Measurements from ENCODE around the gene FAM171A2.
"Not testable (repeated sequence)": the region's sequence is repeated elsewhere in the genome, so short reads cannot be mapped to it uniquely, and the experiment has no call there.

The FAM171A2 gene

GRCh38 chr17:44344939-44345453, 18.7 kb downstream of the FAM171A2 start, which contains the start of gene GRN:
GRN (plus strand) TSS chr17:44345302; CDS start chr17:44349165, 3,863 bp downstream.
- peak; percentile 84 for DNase-seq

GRCh38 chr17:44343510-44344209, 20.0 kb downstream of the FAM171A2 start:
- DNase-seq = no peak

- not testable (repeated sequence) for DNase-seq
Measured at GRCh38 chr17:44340553-44340952, 23.1 kb downstream of the FAM171A2 start.

DNA sequence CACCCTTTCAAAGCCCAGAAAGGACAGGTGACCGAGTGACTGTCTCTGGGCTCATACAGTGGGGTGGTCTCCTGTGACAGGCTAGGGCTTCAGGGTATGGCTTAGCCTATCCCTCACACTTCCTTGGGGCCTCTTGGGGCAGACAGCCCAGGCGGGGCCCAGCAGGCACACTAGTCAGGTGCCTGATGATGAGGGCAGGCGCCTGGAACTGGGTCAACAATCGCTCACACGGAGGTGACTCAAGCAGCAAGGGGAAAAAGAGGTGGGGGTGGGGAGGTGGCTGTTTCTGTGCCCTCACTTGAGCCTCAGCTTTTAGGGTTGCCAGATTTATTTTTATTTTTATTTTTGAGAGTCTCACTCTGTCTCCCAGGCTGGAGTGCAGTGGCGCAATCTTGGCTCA, 25.0 kb downstream of the FAM171A2 start:
- no peak for DNase-seq

GRCh38 chr17:44335968-44336367, 27.7 kb downstream of the FAM171A2 start:
- no peak for DNase-seq

DNA sequence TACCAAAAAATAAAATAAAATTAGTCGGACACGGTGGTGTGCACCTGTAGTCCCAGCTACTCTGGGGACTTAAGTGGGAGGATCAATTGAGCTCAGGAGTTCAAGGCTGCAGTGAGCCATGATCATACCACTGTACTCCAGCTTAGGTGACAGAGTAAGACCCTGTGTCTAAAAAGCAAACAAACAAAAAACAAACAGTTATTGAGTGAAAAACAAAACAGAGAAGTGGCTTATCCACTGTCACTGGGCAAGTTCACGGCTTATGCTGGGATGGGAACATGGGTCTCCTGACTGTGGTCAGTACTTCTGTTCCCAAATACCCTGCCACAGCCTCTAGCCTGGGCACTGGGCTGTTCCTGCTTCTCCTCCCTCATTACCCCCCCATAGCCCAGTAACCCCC, 28.1 kb downstream of the FAM171A2 start:
- no peak for DNase-seq

DNA sequence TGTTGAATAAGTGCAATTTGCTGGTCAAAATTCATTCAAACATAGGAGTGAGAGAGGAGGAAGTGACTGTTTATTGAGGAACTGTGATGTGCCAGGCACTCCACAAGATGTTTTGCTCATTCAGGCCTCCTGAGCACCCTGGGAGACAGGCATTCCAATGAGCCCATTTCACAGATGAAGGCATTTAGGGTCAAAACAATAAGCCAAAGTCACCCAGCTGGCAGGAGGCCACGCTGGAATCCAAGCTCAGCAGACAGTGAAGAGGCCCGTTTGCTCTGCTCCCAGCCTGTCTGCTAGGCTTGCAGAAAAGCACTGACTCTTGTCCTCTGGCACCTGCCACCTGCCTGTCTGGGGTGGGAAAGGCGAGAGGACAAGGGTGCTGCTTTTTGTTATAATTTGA, 28.9 kb downstream of the FAM171A2 start:
- DNase-seq = no peak

DNA sequence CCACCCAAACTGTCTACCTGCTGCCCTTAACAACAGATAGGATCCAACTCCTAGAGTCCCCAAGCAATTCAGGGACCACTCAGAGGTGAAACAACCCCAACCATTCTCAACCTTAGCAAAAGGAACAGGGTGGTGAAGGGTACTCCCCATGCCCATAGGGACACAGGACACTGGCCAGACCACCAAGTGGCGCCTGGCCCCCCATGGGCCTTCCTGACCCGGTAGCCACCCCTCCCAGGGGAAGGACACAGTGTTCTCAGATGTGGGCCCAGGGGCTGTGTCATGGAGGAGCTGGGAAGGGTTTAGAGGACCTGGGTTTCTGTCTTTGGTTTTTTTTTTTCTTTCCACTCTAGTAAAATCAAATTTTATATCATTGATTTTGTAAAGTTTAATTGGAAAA, 29.3 kb downstream of the FAM171A2 start:
- DNase-seq = no peak

DNA sequence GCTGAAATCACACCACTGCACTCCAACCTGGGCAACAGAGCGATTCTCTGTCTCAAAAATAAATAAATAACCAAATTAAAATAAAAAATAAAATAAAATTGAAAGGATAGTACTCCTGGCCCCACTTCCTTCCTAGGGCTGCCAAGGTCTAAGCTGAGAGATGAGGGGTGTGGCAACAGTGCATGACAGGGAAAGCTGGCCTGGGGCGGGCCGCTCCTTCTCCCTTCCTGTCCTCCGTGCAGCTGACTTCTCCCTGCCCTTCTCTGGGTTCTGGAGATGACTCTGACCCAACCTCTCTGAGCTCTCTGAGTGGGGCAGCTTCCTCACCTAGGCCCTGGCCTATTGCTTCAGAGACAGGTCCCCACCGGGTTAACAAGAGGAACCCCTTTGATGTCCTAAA, 30.3 kb downstream of the FAM171A2 start:
- DNase-seq = no peak

GRCh38 chr17:44331249-44331760, 32.3 kb downstream of the FAM171A2 start:
- DNase-seq = peak; percentile 60

- not testable (repeated sequence) for DNase-seq
Measured at GRCh38 chr17:44330263-44330662, 33.4 kb downstream of the FAM171A2 start.

DNA sequence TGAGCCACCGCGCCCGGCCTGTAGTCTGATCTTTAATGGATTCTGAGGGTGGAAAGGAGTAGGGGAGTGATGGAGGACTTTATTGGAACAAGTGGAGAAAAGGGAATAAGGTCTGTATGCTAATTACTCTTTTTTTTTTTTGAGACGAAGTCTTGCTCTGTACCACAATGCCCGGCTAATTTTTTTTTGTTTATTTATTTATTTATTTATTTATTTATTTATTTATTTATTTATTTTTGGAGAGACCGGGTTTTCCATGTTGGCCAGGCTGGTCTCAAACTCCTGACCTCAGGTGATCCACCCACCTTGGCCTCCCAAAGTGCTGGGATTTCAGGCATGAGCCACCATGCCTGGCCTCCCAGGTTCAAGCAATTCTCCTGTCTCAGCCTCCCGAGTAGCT, 34.1 kb downstream of the FAM171A2 start:
- not testable (repeated sequence) for DNase-seq

DNA sequence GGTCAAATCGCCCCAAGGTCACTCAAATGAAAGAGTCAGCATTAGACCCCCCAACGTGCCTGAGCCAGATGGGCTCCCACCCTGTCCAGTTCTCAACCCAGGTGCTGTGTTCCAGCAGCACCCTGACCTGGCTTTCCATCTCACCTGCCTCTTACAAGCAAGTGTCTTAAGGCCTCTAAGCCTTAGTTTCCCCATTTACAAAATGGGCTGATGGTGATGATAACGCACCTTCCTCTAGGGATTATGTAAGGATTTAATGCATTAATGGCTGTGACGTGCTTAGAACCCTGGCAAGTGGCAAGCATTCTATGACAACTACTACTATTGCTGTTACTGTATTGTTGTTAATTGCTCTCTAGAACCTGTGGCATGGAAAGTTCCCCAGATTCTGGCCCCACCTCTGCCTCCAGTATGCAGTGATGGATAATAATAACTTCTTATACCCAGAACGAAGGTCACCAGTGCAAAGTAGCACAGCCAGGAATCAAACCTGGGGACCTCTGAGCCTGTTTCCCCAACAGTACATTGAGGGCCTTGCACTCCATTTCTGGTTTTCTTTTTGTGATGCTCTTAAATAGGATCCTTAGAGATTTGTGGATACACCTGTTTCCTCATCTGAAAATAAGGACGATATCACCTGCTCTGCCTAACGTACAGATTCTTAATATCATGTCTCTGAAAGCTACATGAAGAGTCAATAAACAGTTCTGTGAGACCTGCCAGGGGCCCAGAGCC, 35.8 kb downstream of the FAM171A2 start:
- DNase-seq = no peak

DNA sequence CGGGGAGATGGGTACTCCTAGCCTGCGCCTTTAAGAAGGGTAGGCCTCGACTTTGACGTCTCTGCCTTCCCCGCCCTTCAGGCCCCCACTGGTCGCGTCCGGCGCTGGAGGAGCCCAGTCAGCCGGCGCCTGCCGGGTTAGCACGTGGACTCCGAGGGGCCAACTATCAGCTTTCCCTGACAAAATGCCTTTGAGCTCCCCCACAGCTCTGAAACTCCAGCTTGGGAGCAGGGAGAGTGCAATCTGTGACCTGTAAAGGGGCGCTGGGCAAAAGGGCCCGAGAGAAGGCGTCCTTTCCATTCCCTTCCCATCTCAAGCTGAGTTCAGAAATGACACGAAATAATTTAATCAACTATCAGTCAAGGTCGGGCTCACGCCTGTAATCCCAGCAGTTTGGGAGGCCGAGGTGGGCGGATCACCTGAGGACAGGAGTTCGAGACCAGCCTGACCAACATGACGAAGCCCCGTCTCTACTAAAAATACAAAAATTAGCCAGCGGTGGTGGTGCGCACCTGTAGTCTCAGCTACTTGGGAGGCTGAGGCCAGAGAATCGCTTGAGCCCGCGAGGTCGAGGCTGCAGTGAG, 36.7 kb downstream of the FAM171A2 start:
- peak; percentile 92 for DNase-seq

GRCh38 chr17:44324571-44325275, 38.9 kb downstream of the FAM171A2 start, which contains the start of gene SLC25A39:
SLC25A39 (minus strand) TSS chr17:44324823; CDS start chr17:44323562, 1,261 bp downstream.
- peak; percentile 94 for DNase-seq

DNA sequence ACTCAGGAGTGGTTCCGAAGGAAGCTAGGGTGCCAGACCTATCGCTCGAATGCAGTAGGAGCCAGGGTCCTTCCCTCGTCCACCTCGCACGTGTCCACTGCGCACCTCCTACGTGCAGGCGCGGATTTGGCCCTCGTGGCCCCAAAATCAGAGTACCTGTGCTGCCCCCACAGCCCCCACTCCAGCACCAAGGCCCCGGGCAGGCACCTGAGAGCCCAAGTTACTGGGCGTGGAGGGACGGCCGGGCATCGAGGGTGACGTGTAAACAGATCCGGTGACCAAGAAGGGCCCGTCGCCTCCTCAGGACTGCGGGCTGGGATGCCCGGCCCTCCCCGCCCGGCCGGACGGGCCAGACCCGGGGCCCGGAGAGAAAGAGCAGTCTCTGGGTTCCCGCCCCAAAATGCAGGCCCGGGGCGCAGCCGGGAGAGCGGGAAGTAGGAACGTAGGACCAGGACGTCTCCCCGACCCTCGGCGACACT, 39.5 kb downstream of the FAM171A2 start:
- no peak for DNase-seq

- DNase-seq = no peak
Measured at GRCh38 chr17:44323359-44324091, 40.1 kb downstream of the FAM171A2 start.

DNA sequence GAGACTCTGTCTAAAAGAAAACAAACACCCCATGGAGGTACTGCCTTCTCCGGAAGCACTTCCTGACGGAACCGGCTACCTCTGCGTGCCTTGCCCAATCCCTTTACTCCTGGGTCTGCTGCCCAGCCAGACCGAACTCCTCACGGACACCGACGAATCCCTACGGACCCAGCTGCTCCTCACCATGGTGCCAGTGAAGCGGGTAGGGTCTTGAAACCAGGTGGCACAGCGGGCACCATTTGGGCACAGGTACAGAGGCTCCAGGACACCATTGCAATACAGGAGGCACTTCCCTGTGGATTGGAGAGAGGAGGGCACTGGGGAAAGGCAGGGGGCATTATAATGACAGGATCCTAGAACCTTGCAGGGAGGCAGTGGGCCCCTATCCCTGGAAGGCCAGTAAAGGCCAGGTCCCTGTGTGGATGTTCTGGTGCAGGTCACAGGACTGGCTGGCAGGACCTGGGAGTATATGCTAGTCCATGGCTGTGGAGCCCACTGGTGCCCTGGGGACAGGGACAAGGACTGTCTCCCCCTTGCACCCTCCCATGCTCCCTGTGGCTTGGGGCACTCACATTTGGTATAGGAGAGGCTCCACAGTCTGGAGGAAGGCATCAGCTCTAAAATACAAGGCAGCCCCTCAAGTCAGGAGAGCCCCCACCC, 41.3 kb downstream of the FAM171A2 start:
- DNase-seq = no peak

DNA sequence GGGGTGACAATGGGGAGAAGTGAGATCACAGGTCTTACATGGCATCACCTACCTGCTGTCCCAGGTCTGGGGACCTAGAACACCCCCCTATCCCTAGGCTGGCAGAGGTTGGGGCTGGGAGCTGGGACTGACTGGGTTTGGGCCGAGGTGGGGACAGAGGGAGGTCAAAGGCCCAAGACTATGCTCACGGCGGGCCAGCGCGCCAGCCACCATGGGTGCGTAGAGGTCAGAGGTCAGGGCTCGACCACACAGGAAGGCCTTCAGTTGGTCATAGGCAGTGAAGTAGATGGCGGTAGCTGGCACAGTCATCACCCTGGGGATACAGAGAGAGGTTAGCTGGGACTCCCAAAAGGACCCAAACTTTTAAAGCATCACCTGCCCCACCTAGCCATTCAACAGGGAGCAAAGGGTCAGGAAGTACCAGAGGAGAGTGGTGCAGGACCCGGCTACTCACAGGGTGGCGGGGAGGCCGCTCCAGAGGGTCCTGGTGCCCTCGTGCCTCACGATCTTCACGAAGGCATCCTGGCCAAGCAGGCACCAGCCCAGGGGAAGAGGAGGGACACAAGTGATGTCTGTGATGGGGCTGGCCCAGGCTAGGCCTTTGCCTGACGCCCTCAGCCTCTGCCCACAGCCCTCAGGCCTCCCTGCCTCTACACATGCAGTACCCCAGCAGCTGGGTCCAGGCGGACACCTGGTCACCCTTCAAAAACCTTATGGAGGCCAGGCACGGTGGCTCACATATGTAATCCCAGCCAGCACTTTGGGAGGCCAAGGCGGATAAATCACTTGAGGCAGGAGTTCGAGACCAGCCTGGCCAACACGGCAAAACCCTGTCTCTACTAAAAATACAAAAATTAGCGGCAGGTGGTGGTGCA, 42.2 kb downstream of the FAM171A2 start:
- no peak for DNase-seq

GRCh38 chr17:44320066-44320465, 43.6 kb downstream of the FAM171A2 start:
- DNase-seq = no peak

Measured in activated naive CD4-positive, alpha-beta T cell treated with anti-CD3 and anti-CD28 coated beads, Interleukin-2, amount 50 U/mL, for 16 hours (primary cell).